OCI-M2 (cell line): ENCODE data around the gene TENM4.

Source experiments
- DNase-seq: peaks from one replicate; lab custom pipeline; 2025; ENCODE audit not compliant: unreplicated experiment; lab: John Stamatoyannopoulos, UW

Gene TENM4

DNA sequence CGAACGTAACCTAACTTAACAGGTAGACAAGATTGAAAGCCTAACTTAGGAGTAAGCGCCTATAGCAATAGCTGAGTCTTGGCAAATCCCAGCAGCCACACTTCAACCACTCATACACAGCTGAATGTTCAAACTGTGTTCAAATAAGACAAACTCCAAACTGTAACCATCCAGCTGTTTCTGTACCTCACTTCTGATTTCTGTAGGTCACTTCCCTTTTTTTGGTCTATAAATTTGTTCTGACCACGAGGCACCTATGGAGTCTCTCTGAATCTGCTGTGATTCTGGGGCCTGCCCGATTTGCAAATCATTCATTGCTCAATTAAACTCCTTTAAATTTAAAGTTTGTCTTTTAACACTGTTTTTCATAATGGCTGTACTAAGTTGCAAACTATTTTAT lies 8.2 kb upstream of the TENM4 start:
- DNase-seq, result no peak

- no peak for DNase-seq
Measured at GRCh38 chr11:79447038-79447786, 6.4 kb upstream of the TENM4 start.

GRCh38 chr11:79444923-79445322 lies 4.1 kb upstream of the TENM4 start:
- no peak for DNase-seq

- no peak for DNase-seq
Measured at GRCh38 chr11:79441461-79441875, 638 bp upstream of the TENM4 start.

- no peak for DNase-seq
Measured at GRCh38 chr11:79439886-79440570, 802 bp downstream of the TENM4 start.

DNA sequence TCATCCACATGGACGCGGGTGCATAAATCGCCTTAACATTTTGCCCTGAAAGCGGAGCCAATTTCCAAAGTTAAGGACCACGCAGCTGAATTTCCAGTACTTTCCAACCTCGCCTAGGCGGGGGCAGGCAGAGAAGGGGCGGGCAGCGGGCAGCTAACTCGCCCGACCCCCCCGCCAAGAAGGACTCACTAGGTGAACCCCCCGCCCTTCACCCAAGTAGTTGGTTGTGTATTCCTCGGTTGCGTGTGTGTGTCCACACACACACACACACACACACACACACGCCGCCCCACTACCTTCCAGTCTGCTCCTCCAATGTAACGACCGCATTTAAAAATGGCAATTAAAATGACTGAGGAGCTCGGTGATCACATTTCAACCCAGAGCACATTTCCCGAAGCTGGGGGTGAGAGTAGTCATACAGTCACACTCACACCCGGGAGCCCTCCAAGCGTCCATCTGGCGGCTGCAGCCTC lies 1.4 kb downstream of the TENM4 start:
- DNase-seq, result no peak

DNA sequence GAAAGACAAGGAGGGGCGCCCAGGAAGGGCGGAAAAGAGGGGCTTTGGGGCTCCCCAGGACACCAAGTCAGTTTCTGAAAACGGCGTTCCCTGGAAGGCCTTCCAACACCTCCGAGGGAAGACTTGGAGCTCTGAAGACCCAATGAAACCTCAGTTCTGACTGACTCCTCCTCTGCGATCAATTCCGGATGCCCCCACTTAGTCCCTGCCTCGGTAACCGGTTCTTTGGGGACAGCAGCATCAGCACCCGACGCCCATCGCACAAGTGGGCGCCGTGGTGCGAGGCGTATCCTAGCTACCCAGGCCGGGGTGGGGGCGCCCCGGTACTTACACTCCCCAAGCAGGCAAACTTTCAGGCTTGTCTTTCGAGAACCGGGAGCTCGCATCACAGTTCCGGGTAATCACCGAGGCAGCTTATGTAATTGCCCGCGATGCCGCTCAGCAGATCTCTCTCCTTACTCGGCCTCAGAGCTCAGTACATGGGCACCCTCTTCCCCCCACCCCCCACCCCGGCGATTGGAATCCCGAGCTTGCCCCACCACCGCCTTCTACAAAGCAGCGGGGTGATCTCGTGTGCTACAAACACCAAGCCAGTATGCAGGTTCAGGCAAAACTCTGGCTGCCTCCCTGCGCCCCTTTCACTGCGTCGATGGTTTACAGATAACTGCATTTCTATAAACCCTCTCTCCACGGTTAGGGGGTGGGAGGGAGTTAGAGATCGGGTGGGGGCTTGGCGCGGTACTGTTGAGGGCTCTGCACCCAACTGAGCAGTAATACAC lies 2.0 kb downstream of the TENM4 start:
- no peak for DNase-seq

DNA sequence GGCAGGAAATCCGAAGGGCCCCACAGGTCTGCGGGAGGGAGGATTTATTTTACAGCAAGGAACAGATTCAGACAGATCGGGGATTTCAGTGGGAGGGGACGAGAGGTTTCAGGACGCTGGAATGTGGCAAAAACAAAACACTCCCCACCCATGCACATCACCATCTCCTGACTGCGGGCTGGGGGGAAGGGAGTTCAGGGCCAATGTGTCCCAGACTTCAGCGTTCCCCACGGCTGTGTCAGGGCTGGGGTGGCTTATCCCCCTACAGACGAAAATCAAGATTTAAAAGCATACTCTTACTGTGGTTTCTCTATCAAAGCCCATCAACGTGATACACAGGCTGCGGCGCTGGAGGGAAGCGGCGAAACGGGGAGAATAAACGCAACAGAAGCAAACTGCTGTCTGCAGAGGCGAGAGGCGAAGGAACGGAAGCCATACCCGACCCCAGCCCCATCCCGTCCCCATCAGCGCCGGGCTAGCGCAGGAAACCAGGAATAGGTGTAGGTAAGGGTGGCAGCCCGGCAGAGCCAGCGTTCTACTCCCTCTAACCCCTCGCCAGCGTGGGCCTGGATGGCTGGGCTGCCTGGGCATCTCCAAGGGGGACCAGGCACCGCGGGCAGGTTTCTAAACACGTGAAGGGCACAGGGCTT lies 2.7 kb downstream of the TENM4 start:
- no peak for DNase-seq

DNA sequence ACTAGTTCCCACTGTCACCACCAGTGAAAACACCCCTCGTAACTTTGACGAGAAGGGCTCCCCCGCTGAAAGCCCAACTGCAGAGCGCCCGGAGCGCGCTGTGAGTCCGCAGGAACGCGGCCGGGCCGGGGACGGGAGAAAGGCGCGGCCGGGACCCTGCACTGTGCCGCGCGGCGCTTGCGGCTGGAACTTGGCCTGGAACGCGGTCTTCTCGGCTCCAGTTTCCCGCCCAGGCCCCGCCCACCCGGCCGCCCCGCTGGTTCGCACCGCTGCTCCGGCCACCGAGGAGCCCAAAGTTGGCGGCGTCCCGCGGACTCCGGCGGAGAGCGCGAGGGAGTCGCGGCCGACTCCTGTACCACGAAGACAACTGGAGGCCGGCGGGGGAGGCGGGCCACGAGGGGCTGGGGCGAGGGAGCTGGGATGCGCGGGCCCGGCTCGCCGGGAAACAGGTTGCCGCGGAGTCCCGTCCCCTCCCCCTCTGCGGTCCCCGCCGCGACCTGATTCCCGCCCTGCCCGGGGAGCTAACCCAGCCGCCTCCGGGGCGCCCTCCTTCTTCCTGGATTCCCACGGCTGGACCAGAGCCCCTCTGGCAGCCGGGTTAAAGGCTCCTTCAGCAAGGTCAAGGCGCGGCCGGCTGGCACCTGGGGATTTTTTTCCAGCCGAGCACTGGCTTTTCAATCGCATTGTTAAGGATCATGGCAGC lies 3.4 kb downstream of the TENM4 start:
- DNase-seq, result no peak

DNA sequence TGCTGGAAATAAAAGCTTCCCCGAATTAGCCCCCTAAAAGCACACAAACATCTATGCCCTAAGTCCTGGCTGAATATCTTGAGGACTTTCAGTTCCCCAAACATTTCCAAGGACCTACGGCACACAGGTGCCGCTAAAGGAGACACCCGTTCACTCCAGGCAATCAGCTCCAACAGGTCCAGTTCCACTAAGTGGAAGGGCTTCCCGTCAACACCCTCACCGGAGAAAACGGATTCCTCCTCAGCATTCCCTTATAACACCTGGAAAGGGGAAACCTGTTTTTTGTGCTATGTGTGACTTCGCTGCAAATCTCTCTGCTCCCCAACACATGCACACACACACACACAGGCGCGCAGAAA lies 3.9 kb downstream of the TENM4 start:
- DNase-seq, result no peak

DNA sequence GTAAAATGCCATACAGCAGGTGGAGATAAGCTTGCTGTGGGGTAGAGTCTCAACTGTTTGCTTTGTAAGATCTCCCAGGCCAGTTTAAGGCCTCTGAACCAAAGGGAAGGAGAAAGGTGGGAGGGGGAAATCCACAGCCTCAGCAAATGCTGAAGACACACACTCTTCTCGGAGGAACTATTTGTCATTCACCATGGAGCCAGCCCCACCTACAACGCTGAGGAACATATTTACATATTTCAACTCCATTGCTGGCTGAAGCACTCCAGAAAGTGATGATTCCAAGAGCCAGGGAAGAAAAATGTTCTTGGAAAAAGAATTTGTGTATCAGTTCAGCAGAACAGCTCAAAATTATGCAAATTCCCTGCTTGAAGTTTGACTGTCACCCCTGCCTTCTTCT lies 6.5 kb downstream of the TENM4 start:
- DNase-seq, result no peak

DNA sequence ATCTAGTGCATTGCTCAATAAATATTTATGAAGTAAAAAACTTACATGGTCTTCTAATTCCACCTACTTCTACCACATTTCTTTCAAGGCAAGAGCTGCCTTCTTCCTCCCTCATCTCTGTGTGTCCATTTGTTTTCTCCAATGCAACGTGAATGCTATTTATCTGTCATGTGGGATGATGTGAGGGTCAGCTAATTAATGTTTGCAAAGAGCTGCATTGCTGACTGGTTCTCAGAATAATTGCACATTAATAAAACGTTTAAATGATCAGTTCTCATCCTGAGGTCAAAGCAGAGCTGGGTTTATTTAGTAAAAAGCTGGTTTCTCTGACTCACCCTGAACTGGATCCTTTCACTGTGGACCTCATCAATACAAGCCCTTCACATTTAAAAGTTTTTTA lies 8.7 kb downstream of the TENM4 start:
- DNase-seq, result no peak

DNA sequence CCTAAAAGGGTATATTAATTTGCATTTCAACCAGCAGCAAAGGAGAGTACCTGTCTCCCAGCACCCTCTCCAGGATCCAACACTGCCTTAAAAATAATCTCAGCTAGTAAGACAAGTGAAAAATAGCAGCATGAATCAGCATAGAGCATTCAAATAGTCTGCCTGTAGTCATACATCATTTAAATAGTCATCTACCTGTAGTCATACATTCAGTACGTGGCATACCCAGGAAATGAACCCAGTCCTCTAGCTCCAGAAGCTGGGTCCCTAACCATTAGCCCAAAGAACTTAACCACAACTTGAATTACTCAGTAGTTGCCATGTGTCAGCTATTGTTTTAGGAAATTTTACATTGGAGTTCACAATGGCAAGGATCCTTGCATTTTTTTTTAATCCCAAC lies 9.3 kb downstream of the TENM4 start:
- DNase-seq, result no peak

DNA sequence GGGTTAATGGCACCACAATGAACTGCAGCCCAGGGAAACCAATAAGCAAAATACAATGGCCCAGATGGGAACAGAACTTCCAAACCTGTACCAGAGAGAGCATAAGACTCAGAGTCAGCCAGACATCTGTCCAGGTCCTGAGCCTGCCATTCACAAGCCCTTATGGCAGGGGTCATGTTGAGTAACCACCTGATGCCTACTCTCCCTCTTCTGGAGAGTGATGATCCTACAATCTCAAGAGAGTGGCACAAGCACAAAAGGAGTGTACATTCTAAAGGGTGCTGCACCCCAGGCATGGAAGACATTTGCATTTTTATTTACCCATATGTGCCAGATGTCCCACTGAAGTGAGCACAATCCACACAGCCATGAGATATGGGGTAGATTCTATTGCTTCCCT lies 10.6 kb downstream of the TENM4 start:
- no peak for DNase-seq

- no peak for DNase-seq
Measured at GRCh38 chr11:79428406-79428805, 12.4 kb downstream of the TENM4 start.

GRCh38 chr11:79427611-79428327 lies 13.1 kb downstream of the TENM4 start:
- no peak for DNase-seq

DNA sequence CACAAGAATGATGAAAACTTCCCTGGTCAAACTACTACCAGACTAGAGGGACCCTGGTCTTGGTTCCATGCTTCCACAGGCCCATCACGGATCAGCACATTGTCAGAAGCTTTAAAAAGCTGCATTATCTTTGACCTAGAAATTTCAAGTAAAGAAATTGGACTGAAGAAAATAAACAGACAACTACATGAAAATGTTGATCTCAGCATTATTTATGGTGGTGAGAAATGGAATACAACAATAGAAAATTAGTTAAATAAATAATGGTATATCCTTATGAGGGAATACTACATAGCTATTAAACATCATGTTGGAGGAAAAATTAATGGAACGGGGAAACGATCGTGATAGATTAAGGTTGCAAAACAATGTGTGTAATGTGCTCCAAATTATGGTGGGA lies 13.7 kb downstream of the TENM4 start:
- no peak for DNase-seq

- no peak for DNase-seq
Measured at GRCh38 chr11:79425463-79425862, 15.4 kb downstream of the TENM4 start.

DNA sequence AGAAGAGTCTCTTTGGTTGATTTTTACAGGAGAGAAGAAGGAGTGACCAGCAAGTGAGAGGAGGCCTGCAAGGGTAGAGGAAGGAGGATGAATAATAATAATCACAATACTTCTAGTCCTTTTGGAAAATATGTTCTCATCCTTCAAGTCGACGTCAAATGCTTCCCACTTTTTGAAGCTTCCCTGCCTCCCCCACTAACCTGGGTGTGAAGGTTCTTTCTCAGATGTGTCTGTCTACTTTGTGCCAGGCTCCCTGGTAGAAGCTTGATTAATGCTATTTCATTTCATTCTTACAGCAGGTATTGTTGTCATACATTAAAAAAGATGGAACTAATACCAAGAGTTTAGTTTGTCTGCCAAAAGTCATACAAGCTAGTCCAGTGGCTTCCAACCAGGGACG lies 17.1 kb downstream of the TENM4 start:
- no peak for DNase-seq

DNA sequence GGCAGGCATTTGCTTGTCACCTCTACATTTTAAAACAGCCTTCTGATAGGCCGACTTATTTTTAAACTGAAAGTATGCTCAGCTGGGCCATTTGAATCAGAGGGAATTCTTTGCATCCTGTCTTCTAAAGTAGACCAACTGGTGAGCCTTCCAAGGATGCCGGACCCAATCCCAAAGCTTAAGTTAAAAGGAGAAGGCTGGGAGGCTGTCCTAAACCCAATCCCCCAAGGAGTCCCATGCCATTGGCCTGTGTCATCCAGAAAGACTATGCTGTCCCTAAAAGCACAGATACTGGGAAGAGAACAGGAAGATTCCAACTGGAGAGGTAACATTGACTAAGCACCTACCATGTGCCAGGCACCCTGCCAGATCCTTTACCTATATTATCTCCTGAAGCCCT lies 18.0 kb downstream of the TENM4 start:
- no peak for DNase-seq
